SW480 (cell line): ENCODE measurements around the gene SLC38A8.
A peak's percentile ranks its signal among the peaks of the same experiment; 100 is the strongest.

ENCODE experiments used
- DNase-seq: peaks from one replicate; pipeline ENCODE4 v3.0.0-alpha.2; 2016; ENCODE audit warnings: low spot score

Gene SLC38A8

DNA sequence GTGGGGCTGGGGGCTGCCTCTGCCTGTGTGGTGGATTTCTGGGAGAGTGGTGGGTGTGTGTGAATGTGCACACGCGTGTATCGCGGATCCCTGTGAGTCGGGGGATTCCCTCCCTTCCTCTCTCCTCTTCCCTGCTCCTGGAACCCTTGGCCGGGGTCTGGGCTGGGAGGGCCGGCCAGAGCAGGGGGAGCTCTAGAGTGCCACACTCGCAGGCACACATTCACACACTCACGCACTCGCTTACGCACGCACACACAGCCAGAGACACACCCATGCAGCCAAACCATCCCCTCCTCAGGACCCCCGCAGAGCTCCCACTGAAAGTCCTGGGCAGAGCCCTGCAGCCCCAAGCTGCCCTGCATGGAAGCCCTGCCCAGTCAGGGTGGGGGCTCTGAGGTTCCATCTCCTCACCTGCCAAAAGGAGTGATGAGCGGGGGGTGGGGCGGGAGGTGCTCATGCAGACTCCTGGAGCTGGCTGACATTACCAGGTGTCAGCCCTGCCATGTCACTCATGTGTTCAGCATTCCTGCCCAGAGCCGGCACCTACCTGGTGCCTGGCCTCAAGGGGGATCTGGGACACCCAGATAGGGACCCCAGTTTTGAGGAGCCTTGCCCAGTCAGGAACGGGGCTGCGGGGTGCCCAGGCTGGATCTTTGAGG lies 72.7 kb downstream of the SLC38A8 start:
- no peak for DNase-seq

DNA sequence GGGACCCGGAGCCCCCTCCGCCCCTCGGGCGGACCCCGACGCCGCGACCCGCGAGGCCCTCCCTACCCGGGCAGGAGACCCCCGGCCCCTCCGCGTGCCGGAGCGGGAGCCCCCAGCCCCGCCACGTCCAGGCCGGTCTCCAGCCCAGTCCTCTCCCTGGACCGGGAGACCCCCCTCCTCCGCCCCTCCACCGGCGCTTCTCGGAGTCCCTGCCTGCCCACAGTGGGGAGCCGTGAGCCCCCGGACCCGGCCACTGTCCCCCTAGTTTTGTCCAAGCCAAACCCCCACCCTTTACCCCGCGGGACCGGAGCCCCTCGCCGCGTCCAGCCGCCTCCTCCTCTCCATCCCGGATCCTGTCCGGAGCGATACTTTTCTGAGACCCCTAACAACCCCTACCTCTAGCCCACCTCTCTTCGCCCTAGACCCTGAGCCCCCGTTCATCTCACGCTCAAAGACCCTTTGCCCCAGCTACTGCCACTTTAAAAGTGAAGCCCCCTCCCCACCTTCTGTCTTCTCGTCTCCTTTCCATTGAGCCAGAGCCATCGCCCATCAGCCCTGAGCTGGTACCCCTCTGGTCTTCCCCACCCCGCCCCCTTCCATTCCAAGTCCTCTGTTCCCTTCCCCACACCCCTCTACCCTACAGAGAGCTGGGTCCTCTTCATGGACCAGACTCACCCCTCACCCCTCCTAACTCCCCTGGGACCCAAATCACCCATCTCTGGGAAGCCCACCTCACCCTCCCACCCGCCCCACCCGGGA lies 73.5 kb downstream of the SLC38A8 start:
- no peak for DNase-seq

DNA sequence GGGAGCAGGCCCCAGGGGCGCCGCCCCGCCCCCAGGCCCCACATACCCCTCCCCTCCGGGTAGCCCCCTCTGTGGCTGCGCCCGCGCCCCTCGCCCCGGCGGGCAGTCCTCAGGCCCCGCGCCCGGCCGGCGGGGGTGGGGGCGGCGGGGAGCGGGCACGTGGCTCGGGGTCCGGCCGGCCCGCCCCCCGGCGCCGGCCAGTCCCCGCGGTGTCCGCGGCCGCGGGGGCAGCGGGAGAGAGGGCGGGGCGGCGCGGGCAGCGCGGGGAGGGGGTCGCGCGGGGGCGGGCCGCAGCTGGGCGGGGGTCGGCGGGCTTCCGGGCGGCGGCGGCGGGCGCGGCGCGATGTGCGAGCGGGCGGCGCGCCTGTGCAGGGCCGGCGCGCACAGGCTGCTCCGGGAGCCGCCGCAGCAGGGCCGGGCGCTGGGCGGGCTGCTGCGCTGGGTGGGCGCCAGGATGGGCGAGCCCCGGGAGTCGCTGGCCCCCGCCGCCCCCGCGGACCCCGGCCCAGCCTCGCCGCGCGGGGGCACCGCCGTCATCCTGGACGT lies 74.2 kb downstream of the SLC38A8 start:
- no peak for DNase-seq

DNA sequence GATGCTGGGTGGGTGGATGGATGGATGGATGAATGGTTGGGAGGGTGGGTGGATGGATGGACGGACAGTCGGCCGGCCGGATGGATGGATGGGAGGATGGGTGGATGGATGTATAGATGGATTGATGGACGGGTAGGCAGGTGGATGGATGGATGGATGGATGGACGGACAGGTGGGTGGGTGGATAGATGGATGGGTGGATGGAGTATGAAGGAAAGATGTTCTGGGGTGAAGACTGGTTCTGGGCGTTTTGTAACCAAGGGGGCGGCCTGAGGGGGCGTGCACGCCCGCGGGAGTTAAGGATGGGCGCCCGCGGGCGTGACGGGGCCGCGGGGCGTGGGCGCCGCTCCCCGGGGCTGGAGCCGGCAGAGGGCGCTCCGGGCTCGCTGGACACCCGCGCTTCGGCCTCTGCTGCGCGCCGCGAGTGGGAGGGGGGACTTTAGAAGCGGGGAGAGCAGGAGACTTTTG lies 74.7 kb downstream of the SLC38A8 start, which contains the start of gene NECAB2:
Gene NECAB2 (plus strand): TSS at position 407 of the 468 bp plus-strand sequence. CDS start 405 bp downstream, outside the sequence.
- DNase-seq = peak; percentile 42

DNA sequence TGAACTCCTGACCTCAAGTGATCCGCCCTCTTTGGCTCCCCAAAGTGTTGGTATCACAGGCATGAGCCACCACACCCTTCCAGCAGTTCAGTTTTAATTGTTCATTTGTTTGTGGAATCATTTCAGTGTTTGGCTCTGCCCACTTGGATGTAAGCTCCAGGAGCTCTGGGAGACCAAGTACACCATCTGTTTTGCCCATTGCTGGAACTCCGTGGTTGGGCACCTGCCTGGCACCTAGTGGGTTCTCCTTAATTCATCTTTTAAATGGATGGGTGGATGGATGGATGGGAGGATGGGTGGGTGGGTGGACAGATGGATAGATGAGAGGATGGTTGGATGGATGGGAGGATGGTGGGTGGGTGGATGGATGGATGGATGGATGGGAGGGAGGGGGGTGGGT lies 75.5 kb downstream of the SLC38A8 start:
- DNase-seq = no peak

DNA sequence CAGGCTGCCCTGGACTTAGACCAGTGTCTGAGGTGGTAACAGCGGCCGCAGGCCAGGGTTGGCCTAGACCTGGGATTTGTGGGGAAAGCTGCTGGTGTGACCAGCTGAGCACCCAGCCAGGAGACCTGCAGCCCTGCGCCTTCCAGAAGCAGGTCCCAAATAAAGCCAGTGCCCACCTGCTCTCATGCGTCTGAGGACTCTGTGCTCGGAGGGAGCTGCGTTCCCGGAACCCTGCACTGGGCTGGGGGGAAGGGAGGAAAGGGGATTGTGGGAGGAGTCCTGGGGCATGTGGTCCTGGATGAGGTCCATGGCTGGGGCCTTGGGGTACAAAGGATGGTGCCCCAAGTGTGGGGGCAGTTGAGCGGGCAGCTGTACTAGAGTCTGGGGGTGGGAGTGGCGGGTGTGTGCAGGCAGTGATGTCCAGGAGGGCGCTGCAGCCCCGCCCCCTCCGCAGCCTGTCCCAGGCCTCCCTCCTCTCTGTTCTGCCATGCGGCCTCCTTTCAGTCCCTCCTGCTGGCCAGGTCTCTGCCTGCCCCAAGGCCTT lies 76.4 kb downstream of the SLC38A8 start:
- no peak for DNase-seq

DNA sequence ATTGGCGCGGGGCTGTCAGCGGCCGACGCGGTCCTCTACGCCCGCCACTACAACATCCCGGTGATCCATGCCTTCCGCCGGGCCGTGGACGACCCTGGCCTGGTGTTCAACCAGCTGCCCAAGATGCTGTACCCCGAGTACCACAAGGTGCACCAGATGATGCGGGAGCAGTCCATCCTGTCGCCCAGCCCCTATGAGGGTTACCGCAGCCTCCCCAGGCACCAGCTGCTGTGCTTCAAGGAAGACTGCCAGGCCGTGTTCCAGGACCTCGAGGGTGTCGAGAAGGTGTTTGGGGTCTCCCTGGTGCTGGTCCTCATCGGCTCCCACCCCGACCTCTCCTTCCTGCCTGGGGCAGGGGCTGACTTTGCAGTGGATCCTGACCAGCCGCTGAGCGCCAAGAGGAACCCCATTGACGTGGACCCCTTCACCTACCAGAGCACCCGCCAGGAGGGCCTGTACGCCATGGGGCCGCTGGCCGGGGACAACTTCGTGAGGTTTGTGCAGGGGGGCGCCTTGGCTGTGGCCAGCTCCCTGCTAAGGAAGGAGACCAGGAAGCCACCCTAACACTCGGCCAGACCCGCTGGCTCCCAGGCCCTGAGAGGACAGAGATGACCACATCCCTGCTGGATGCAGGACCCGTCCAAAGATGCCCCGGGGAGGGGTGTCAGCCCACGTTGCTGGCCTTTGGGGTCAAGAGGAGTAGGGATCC lies 77.0 kb downstream of the SLC38A8 start:
- DNase-seq = no peak

DNA sequence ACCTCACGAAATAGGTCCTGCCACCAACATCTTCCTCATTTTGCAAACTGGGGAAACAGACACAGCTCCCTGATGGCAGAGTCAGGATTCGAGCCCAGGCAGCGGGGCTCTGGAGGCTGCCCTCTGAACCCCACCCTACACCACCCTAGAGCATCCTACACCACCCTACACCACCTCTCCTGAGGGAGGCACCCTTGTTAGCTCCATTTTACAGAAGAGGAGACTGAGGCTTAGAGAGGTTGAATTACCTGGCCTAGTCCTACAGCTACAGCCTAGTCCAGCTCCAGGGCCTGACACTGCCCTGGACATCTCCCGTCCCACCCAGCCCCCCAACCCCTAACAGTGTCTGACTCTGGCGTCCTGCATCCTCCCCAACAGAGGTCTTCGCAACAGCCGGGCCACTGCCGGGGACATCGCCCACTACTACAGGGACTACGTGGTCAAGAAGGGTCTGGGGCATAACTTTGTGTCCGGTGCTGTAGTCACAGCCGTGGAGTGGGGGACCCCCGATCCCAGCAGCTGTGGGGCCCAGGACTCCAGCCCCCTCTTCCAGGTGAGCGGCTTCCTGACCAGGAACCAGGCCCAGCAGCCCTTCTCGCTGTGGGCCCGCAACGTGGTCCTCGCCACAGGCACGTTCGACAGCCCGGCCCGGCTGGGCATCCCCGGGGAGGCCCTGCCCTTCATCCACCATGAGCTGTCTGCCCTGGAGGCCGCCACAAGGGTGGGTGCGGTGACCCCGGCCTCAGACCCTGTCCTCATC lies 77.7 kb downstream of the SLC38A8 start:
- no peak for DNase-seq

DNA sequence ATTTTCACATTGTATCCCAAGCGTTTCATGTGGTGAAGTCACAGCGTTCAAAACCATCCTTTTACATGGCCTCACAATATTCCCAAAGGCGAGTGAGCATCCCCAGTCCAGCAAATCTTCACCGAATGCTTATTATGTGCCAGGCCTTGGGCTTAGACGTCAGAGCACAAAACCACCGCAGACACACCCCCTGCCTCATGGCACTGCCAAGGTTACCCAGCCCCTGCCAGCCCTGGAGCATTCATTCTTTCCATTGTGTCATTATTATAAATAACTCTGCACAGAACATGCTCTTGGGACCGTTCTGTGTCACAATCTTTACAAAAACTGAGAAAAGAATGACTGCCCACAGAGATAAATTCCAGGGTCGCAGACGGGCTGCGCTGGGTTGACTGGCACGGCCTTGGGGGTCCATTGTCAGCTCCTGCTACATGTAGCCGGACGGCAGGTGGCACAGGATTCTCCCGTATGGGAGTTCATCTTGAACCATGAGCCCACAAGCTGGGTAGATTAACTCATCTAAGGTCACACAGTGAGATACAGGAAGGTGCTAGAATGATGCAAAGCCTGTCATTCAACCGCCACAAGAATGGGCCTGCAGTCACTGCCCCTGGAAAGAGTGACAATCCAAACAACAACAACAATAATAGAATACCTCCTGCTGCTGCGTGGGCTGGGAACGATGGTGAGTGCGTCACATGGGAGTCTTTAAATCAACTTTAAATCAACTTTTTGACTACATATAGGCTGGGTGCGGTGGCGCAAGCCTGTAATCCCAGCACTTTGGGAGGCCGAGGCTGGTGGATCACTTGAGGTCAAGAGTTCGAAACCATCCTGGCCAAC lies 79.1 kb downstream of the SLC38A8 start:
- no peak for DNase-seq

DNA sequence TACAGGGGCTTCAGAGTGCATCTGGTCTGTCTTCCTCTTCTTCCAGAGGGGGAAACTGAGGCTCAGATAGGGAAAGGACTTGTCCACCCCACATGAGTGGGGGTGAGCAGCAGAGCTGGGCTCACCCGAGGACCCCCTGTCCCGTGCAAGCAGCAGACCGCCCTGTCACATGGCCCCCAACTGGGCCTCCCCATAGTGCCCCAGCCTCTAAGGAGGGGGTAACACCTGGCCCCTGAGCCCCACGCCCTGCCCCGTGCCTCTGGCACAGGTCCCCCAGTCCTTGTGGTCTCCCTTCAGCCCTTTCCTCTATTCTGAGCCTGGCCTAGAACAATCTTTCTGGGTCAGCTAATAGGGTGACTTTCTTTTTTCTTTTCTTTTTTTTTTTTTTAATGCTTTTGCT lies 81.0 kb downstream of the SLC38A8 start:
- DNase-seq = no peak

DNA sequence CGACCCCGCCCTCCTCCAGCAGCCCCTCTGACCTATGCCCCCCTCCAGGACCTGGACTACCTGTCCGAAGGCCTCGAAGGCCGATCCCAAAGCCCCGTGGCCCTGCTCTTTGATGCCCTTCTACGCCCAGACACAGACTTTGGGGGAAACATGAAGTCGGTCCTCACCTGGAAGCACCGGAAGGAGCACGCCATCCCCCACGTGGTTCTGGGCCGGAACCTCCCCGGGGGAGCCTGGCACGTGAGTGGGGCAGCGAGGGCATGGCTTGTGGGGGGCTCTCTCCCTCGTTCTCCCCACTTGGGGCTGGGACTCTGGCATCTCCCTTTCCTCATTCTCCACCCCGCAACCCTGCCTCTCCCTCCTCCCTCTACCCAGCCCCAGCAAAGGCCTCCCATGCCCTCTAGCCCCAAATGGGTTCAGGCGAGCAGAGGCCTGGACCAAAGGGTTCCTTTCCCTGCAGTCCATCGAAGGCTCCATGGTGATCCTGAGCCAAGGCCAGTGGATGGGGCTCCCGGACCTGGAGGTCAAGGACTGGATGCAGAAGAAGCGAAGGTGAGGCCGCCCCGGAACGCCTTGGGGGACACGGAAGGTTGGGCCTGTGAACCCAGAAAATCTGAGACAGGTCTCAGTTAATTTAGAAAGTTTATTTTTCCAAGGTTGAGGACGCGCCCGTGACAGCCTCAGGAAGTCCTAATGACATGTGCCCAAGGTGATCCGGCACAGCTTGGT lies 81.9 kb downstream of the SLC38A8 start:
- no peak for DNase-seq
